HFF-Myc (cell line): Measurements from ENCODE around the gene ACOT7.

Source experiments
- DNase-seq: peaks from one replicate; pipeline ENCODE4 v3.0.0-alpha.2; 2011; ENCODE audit warnings: low read depth; ENCODE audit errors: extremely low read depth
- H3K4me3 ChIP-seq: replicated peaks from 2 replicates; pipeline ENCODE4 v1.5.1; 2011; ENCODE audit warnings: low read depth, mild to moderate bottlenecking, control low read depth, low read length
- CTCF ChIP-seq: IDR thresholded peaks from 2 replicates; pipeline ENCODE4 v1.5.1; 2012; ENCODE audit warnings: mild to moderate bottlenecking, low read depth, low read length, control low read depth; ENCODE audit errors: missing control alignments

The ACOT7 gene

GRCh38 chr1:6254691-6255090, 138.9 kb downstream of the ACOT7 start:
- TF ChIP-seq CTCF = no peak
- no peak for DNase-seq
- H3K4me3 ChIP-seq = no peak overlapping the region

- no peak for TF ChIP-seq CTCF
- no peak overlapping the region for H3K4me3 ChIP-seq
- no peak for DNase-seq
Observed at GRCh38 chr1:6253380-6253779, 140.2 kb downstream of the ACOT7 start.

- no peak for DNase-seq
- H3K4me3 ChIP-seq = no peak overlapping the region
- TF ChIP-seq CTCF = no peak
Observed at GRCh38 chr1:6252374-6252710, 141.2 kb downstream of the ACOT7 start.

- no peak for DNase-seq
- TF ChIP-seq CTCF = no peak
- H3K4me3 ChIP-seq = no peak overlapping the region
Observed at GRCh38 chr1:6251681-6252373, 141.7 kb downstream of the ACOT7 start.

GRCh38 chr1:6251233-6251632, 142.3 kb downstream of the ACOT7 start:
- TF ChIP-seq CTCF = no peak
- H3K4me3 ChIP-seq = no peak overlapping the region
- no peak for DNase-seq

GRCh38 chr1:6249739-6250689, 143.6 kb downstream of the ACOT7 start:
- DNase-seq = no peak
- H3K4me3 ChIP-seq = no peak overlapping the region
- TF ChIP-seq CTCF = no peak
